GM18870 (cell line): ENCODE results near the gene PPME1.

ENCODE experiments used
- ATAC-seq: cut with Tn5 transposase; IDR thresholded peaks from one replicate; pipeline ENCODE4 v1.9.1; 2021; ENCODE audit warnings: moderate library complexity; ENCODE audit not compliant: unreplicated experiment

PPME1 gene

DNA sequence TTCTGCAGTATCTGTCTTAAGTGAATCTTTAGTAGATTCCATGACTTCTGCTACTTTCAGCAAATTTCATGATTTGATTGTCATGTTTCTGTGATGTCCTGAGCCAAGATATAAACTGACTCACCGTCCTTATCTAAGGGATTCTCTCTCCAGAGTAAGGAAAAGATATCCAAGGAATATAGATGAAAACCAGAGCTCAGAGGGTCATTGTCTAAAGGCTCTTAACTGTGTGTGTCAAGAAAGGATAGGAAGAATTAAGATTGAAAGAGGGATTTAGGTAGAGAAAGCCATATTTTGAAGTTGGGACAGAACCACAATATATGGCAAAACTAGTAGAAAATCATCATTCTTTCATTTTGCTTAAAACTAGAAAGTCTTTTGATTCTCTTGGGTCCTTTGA lies 50.7 kb downstream of the PPME1 start:
- no peak for ATAC-seq

DNA sequence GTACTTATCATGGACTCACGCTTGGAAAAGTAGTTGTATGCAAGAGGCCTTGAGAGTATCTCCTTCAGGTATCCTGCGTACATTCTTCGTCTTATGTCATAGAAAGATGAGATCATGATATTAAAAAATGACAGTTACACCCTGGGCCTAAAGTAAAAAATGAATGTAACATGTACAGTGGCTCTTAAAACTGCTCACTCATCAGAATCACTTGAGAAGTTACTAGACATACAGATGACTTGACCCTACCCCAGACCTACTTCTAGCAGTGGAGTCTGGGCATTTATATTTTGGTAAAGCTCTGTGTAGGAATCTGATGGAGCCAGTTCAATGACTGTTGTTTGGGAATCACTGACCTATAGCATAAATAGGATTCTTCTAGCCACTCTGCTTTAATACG lies 54.5 kb downstream of the PPME1 start:
- ATAC-seq = no peak

DNA sequence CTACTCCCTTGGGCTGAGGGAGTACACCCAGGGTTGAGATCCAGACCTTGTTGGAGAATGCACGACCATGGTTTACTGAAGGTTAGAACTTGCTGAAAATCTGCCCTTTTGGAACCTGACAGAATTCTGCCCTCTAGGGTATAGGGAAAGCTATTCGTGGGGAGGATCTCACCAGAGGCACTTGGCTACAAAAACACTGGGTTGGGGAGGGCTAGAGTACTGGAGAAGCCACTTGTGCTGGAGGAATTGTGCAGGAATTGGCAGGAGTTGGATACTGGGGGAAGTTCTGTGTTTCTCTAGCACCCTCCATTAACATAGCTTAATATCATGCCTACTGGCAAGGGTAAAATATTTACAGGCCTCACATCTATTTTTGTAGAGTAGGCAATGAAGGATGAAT lies 55.8 kb downstream of the PPME1 start:
- no peak for ATAC-seq

DNA sequence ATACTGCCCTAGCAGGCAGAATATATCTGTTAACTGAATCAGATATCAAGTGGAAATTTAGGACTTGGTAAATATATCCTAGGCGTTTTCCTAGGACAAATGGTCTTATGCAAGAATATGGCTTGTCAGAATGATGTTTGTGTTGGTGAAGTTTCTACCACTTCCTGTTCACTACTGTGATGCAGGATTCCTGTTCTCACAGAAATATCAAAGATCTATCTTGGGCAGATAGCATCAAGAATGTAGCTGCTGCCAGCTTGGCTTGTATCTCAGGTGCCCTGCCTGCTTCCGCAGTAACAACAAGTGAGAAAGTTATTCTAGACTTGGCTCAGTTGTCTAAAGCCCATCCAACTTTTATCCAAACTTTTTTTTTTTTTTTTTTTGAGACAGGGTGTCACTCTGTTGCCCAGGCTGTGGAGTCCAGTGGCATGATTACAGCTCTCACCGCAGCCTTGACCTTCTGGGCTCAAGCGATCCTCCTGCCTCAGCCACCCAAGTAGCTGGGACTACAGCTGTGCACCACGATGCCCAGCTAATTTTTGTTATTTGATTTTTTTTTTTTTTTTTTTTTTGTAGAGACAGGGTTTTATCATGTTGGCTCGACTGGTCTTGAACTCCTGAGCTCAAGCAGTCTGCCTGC lies 61.3 kb downstream of the PPME1 start:
- ATAC-seq = no peak

- ATAC-seq = no peak
These were observed 62.6 kb downstream of the PPME1 start for GRCh38 chr11:74233683-74234082.

- ATAC-seq = no peak
These were observed 64.0 kb downstream of the PPME1 start for GRCh38 chr11:74235121-74235520.

- ATAC-seq = no peak
These were observed 66.5 kb downstream of the PPME1 start for GRCh38 chr11:74237541-74237940.

GRCh38 chr11:74238243-74238642 lies 67.2 kb downstream of the PPME1 start:
- ATAC-seq = no peak

DNA sequence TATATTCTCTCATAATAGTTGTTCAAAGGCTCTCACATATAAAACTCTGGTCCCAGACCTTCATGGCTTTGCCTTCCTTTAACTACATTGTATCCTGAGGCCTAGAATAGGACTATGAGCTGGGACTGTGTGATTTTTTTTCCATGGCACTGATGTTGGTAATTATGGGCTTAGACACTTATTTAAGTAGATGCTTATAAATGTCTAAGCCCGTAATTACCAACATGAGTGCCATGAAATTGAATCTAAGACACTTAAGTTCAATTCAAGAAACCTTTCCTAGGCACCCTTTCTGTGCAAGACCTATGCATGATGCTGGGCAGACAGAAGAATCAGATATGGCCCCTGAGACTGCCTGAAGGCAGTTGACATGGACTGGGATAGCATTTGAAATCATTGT lies 77.4 kb downstream of the PPME1 start:
- no peak for ATAC-seq

DNA sequence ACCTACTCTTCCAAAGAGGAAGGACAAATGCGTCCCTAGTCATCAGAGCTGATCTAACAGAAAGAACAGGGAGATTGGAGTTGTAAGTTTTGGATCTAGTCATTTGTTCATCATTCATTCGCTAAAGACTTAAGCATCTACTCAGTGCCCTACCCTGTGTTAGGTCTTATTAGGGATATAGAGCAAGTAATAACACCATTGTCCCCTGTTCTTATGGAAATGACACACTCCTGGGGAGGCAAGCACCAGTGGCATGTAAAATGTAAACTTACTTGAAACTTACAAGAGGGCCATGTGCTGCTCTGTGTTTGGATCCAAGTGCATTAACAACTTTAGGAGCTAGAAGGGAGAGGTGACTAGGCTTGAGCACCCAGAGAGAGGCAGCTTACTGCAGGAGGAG lies 78.4 kb downstream of the PPME1 start:
- ATAC-seq = no peak

DNA sequence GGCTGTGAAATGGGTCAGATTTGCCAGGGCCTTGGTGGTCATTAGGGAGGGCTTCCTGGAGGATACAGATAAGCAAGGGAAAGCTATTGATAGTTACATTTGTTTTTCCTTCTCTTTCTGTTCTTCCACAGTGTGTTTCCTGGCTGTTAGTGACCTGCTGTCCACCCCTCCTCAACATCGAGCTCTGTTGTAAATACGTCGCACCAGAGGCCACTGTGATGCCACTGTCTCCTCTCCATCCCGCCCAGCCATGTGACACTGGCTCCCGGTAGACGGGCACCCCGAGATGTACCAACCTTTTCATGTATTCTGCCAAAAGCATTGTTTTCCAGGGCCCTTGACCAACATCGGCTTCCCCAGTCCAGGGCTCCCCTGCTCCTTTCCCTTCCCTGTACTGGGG lies 82.3 kb downstream of the PPME1 start:
- no peak for ATAC-seq

DNA sequence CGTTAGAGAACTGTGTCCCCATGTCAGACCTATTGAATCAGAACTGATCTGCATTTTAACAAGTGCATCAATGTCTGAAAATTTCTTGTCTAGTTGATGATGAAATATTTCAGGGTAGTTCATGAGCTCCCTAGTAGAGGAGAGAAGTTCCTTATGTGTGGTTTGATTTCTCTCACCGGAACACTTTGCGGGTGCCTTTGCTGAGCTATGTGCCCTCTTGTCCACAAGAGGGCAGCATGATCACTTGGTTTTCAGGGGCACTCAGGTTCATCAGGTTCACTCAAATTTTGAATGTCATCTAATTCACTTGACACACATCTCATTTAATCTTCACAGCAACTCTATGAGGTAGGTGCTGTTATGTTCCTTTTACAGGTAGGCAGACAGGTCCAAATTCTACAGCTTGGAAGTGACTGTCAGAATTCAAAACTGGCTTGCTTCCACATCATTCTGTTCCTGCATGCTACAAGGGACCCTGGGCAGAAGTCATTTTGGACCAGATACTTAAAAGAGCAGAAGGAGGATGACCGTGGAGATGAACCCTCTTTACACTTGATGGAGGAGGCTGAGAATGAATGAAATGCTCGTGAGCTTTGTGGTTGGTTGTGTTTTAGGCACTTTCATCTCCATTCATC lies 84.8 kb downstream of the PPME1 start:
- ATAC-seq = no peak

DNA sequence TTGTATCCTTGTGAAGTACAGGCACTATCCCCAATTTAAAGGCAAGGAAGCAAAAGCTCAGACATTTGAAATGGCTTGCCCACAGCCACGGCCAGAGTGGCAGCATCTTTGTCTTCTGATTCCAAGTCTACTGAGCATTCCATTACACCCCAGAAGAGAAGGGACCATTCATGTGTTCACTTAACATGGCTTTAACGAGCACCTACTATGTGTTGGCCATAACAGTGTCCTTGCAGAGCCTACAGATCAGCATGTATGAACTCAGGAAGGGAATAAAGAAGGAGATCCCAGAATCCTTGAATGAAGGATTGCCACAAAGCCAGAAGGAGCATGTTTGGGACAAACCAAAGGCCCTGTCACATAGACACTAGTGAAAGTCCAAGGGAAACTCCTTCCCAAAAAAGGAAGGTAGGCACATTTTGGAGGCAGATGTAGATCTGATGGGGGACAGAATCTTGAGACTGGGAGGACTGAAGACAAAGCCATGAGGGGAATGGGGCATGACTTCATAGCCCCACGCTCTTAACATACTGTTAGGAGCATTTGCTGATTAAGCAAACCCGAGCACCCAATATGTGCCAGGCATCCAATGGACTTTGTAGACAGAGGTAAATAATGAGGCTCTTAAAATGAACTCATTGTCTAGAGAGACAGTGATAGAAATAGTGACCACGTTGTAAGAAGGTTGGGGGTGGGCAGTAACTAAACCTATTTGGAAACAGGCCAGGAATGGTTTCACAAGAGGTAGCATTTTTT lies 85.5 kb downstream of the PPME1 start:
- ATAC-seq = no peak

DNA sequence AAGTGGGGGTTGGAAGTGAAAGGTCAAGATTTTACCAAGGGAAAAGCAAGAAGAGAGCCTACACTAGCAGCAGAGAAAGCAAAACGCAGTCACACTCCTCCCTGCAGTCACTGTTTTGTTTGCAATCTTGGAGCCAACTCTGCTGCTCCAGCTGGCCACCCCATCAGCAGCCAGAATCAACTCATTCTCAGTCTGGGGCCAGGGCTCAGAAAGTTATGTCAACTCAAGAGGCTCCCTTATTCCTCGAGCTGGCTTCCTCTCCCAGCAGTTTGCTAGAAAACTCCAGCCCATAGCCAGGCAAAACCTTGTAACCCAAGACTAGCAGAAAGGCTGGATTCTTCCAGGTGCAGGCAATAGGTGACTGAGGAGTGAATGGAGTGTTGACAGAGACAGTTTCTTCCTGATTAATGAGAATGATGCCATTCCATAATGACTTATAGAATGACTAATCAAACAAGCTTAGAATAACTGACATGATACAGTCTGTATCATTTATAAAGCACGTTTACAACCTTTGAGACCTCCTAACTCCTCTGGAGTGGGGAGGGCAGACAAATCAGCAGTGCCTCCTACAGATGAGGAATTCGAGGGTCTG lies 87.0 kb downstream of the PPME1 start:
- no peak for ATAC-seq

DNA sequence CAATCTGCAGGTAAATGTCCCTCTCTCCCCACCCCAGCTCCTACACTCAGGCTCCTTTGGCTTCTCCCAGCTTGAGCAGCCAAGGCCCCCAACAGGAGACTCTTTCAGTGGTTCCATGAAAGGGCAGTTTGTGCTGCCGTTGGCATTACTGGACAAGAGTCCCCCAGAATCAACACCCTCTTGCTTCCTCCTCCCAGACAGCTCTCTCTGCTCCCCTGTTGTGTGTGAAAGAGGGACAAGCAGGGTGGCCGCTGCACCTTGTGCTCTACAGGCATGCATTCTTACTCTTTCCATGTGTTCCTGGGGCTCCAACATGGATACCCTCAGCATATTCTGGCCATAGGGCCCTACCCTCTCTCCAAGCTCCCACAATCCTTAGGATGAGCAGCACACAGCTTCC lies 91.6 kb downstream of the PPME1 start:
- ATAC-seq = no peak

- no peak for ATAC-seq
These were observed 94.2 kb downstream of the PPME1 start for GRCh38 chr11:74265256-74265655.

DNA sequence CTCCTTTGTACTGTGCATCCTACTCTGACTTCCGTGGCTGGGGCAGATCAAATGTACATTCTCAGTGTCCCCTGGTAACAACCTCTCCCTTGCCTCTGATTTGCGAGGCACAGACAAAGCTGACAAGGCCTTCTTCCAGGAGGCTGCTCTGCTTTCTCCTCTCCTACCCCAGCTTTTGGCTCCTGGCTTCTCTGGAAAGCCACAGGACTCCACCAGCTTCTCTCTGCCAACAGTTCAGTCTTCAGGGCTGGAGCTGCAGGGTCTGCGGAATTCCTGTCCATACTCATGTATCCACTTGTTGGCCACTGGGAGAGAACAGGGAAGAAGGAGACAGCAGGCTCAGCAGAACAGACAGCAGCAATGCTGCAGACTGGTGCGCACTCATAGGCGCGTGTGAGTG lies 95.9 kb downstream of the PPME1 start:
- no peak for ATAC-seq

GRCh38 chr11:74268456-74268855 lies 97.4 kb downstream of the PPME1 start:
- ATAC-seq = no peak

- no peak for ATAC-seq
These were observed 98.2 kb downstream of the PPME1 start for GRCh38 chr11:74269161-74269811.

DNA sequence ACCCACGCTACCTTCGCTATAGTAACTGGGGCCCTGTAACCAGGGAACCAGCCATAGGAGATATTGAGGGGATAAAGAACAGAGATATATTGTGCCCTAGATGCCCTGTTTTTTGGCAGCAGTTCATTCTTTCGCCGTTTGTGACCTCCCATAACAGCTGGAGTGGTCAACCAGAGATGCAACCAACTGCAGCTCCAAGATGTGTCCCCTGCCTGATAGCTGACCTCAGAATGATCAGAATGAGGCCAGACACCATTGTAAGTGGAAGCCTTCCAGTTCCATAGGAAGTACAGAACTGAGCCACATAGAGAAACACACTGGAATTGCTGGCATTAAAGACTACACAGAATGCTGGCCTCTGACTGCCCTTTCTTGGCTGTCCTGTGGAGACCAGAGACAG lies 101.2 kb downstream of the PPME1 start:
- no peak for ATAC-seq

DNA sequence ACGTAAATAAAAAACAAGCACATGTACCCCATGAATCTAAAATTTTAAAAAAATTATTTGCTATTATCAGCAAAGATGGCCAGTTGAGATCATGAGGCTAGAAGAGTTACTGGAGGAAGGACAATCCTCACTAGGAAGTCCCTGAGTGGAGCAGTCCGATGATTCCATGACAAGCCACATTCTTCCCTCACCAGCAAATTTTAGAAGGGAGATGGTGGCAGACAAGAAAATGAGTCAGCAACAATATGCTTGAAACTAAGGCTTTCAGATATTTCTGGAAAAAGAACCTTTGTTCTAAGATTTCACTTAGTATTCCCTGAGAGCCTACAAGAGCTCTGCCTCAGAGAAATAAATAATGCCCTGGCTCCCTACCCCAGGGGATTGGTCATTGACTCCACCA lies 105.5 kb downstream of the PPME1 start:
- no peak for ATAC-seq
